CD4-positive, alpha-beta T cell treated with Interleukin-15 for 1 hour (primary cell): ENCODE results near the gene BPTF.
"Not testable (repeated sequence)": the region's sequence is repeated elsewhere in the genome, so short reads cannot be mapped to it uniquely, and the experiment has no call there.

ENCODE experiments used
- DNase-seq: peaks from one replicate; pipeline ENCODE4 v3.0.0-alpha.2; 2020

BPTF gene

GRCh38 chr17:67902511-67903231 lies 77.4 kb downstream of the BPTF start:
- DNase-seq: no peak

- DNase-seq: not testable (repeated sequence)
Observed at GRCh38 chr17:67905298-67905697, 80.0 kb downstream of the BPTF start.

GRCh38 chr17:67910117-67910803 lies 85.0 kb downstream of the BPTF start:
- not testable (repeated sequence) for DNase-seq

- no peak for DNase-seq
Observed at GRCh38 chr17:67911059-67911782, 85.9 kb downstream of the BPTF start.

- DNase-seq: no peak
Observed at GRCh38 chr17:67912088-67912487, 86.8 kb downstream of the BPTF start.

GRCh38 chr17:67912656-67913055 lies 87.4 kb downstream of the BPTF start:
- DNase-seq: no peak

- no peak for DNase-seq
Observed at GRCh38 chr17:67920212-67920611, 94.9 kb downstream of the BPTF start.

GRCh38 chr17:67922503-67922902 lies 97.2 kb downstream of the BPTF start:
- no peak for DNase-seq

- DNase-seq: not testable (repeated sequence)
Observed at GRCh38 chr17:67928842-67929241, 103.5 kb downstream of the BPTF start.

GRCh38 chr17:67931227-67931626 lies 105.9 kb downstream of the BPTF start:
- DNase-seq: no peak

GRCh38 chr17:67942810-67943209 lies 117.5 kb downstream of the BPTF start:
- DNase-seq: no peak

- no peak for DNase-seq
Observed at GRCh38 chr17:67944035-67944434, 118.7 kb downstream of the BPTF start.

- no peak for DNase-seq
Observed at GRCh38 chr17:67946513-67946912, 121.2 kb downstream of the BPTF start.

GRCh38 chr17:67947325-67947813 lies 122.1 kb downstream of the BPTF start:
- no peak for DNase-seq

GRCh38 chr17:67950945-67951344 lies 125.6 kb downstream of the BPTF start:
- no peak for DNase-seq

GRCh38 chr17:67959510-67959909 lies 134.2 kb downstream of the BPTF start:
- no peak for DNase-seq

- DNase-seq: not testable (repeated sequence)
Observed at GRCh38 chr17:67960276-67960675, 135.0 kb downstream of the BPTF start.

GRCh38 chr17:67962156-67962555 lies 136.9 kb downstream of the BPTF start:
- not testable (repeated sequence) for DNase-seq

GRCh38 chr17:67963145-67963572 lies 137.9 kb downstream of the BPTF start:
- DNase-seq: peak; percentile 60

GRCh38 chr17:67970783-67971182 lies 145.5 kb downstream of the BPTF start:
- DNase-seq: no peak

- no peak for DNase-seq
Observed at GRCh38 chr17:67974185-67974584, 148.9 kb downstream of the BPTF start.

GRCh38 chr17:67974598-67975066 lies 149.3 kb downstream of the BPTF start:
- DNase-seq: no peak

GRCh38 chr17:67976306-67976705 lies 151.0 kb downstream of the BPTF start:
- not testable (repeated sequence) for DNase-seq
